ENCODE measurements around the gene POC1B. TPM values are rescaled to one million over a fixed set of nuclear protein-coding genes. Genes with fewer than 3 reads are reported as not detected.

Gene POC1B
- total RNA-seq, 1 experiment from 2014 or later, result 13.6 TPM

- Histone ChIP-seq H3K36me3 (ENCODE audit: low read depth) (no peaks in the 10 kb centered on the region), H3K27me3 (ENCODE audit: insufficient read depth, low read depth) (no peaks in the 10 kb centered on the region), H4K20me1 (ENCODE audit: insufficient read depth) (no peaks in the 10 kb centered on the region), H3K79me2 (ENCODE audit: low read depth) (no peaks in the 10 kb centered on the region), H3K9me2 (ENCODE audit: insufficient read depth) (no peaks in the 10 kb centered on the region), H2AFZ (no peak overlapping the region), H3K4me2 (no peak overlapping the region), H3K27ac (no peak overlapping the region), H3K4me1 (replicated peaks; ENCODE audit: insufficient read depth) (no peaks in the 10 kb centered on the region), H3F3A (ENCODE audit: insufficient read depth, low read depth) (no peaks in the 10 kb centered on the region), H3K9me3 (ENCODE audit: insufficient read depth, low read depth) (no peaks in the 10 kb centered on the region), H3K4me3 (no peak overlapping the region)
- TF ChIP-seq EZH2 (IDR thresholded peaks at IDR 0.05; ENCODE audit: low read depth) (no peak), CTCF (conservative IDR thresholded peaks at IDR 0.05) (no peak)
- ChIA-PET POLR2A (ENCODE audit: unreplicated experiment) (no interaction called here), CTCF (no interaction called here)
- no peak for DNase-seq
- intact Hi-C loops (cut with micrococcal nuclease; ENCODE audit: unreplicated experiment), result no loop called here
- BruUV-seq (replicated peaks), result no TSS peak
Measured at GRCh38 chr12:89484470-89484869, 41.4 kb downstream of the POC1B start.

GRCh38 chr12:89481213-89481914, 44.5 kb downstream of the POC1B start:
- no TSS peak for BruUV-seq (replicated peaks)
- no peak overlapping the region for H3K4me3 ChIP-seq
- no peak for DNase-seq
- POLR2A ChIA-PET (ENCODE audit: unreplicated experiment), result no interaction called here
- no peaks in the 10 kb centered on the region for H3F3A ChIP-seq (ENCODE audit: insufficient read depth, low read depth)
- intact Hi-C loops (cut with micrococcal nuclease; ENCODE audit: unreplicated experiment), result no loop called here
- no peak overlapping the region for H2AFZ ChIP-seq
- no peaks in the 10 kb centered on the region for H3K9me3 ChIP-seq (ENCODE audit: insufficient read depth, low read depth)
- H3K79me2 ChIP-seq (ENCODE audit: low read depth), result no peaks in the 10 kb centered on the region
- H3K27me3 ChIP-seq (ENCODE audit: insufficient read depth, low read depth), result no peaks in the 10 kb centered on the region
- no peaks in the 10 kb centered on the region for H4K20me1 ChIP-seq (ENCODE audit: insufficient read depth)
- H3K27ac ChIP-seq, result no peak overlapping the region
- H3K4me2 ChIP-seq, result no peak overlapping the region
- H3K4me1 ChIP-seq (replicated peaks; ENCODE audit: insufficient read depth), result no peaks in the 10 kb centered on the region
- no peaks in the 10 kb centered on the region for H3K9me2 ChIP-seq (ENCODE audit: insufficient read depth)
- no peaks in the 10 kb centered on the region for H3K36me3 ChIP-seq (ENCODE audit: low read depth)
- TF ChIP-seq EZH2 (IDR thresholded peaks at IDR 0.05; ENCODE audit: low read depth) (no peak), CTCF (conservative IDR thresholded peaks at IDR 0.05) (no peak)
- CTCF ChIA-PET, result no interaction called here

GRCh38 chr12:89479982-89480381, 45.9 kb downstream of the POC1B start:
- Histone ChIP-seq H3F3A (ENCODE audit: insufficient read depth, low read depth) (no peaks in the 10 kb centered on the region), H2AFZ (no peak overlapping the region), H3K4me2 (no peak overlapping the region), H3K9me2 (ENCODE audit: insufficient read depth) (no peaks in the 10 kb centered on the region), H3K27me3 (ENCODE audit: insufficient read depth, low read depth) (no peaks in the 10 kb centered on the region), H3K36me3 (ENCODE audit: low read depth) (no peaks in the 10 kb centered on the region), H3K27ac (no peak overlapping the region), H4K20me1 (ENCODE audit: insufficient read depth) (no peaks in the 10 kb centered on the region), H3K4me1 (replicated peaks; ENCODE audit: insufficient read depth) (no peaks in the 10 kb centered on the region), H3K4me3 (no peak overlapping the region), H3K9me3 (ENCODE audit: insufficient read depth, low read depth) (no peaks in the 10 kb centered on the region), H3K79me2 (ENCODE audit: low read depth) (no peaks in the 10 kb centered on the region)
- ChIA-PET CTCF (no interaction called here), POLR2A (ENCODE audit: unreplicated experiment) (interaction anchor here (0.6 kb wide), 1 partner anchor 1443 kb away, joined by 13 read pairs; no protein-coding TSS in a partner anchor)
- intact Hi-C loops (cut with micrococcal nuclease; ENCODE audit: unreplicated experiment), result no loop called here
- no peak for DNase-seq
- BruUV-seq (replicated peaks), result no TSS peak
- TF ChIP-seq CTCF (conservative IDR thresholded peaks at IDR 0.05) (no peak), EZH2 (IDR thresholded peaks at IDR 0.05; ENCODE audit: low read depth) (no peak)
